Activated naive CD8-positive, alpha-beta T cell treated with anti-CD3 and anti-CD28 coated beads, Interleukin-2, amount 10 ng/mL, durations not matched to agents 7 days and 5 days (primary cell): ENCODE measurements around the gene AP3D1. TPM values are rescaled to one million over a fixed set of nuclear protein-coding genes. Genes with fewer than 3 reads are reported as not detected.
"Not testable (repeated sequence)": the region's sequence is repeated elsewhere in the genome, so short reads cannot be mapped to it uniquely, and the experiment has no call there.

Experiments used
- ATAC-seq: fragments of 150-1000 bp; cut with Tn5 transposase; one replicate; pipeline ENCODE4 v1.10.0; 2021; ENCODE audit warnings: low read depth, moderate library complexity
- POLR2A ChIA-PET: fragments of 350-600 bp; sonication (Branson Sonifier 250); formaldehyde crosslinking; loops from one replicate; lab custom pipeline; 2021; ENCODE audit warnings: antibody characterized with exemption; lab: Charles Lee
- DNase-seq: peaks from one replicate; pipeline ENCODE4 v3.0.0; 2021
- H3K27ac Mint-ChIP-seq: one replicate; pipeline ENCODE4 v1.8.0; 2022; ENCODE audit warnings: mild to moderate bottlenecking, mixed read lengths
- H3K27me3 Mint-ChIP-seq: one replicate; pipeline ENCODE4 v1.8.0; 2022; ENCODE audit warnings: mild to moderate bottlenecking, moderate library complexity, mixed read lengths
- H3K36me3 Mint-ChIP-seq: one replicate; pipeline ENCODE4 v1.8.0; 2021; ENCODE audit warnings: mild to moderate bottlenecking, mixed read lengths
- H3K4me1 Mint-ChIP-seq: one replicate; pipeline ENCODE4 v1.8.0; 2021; ENCODE audit warnings: mixed read lengths
- H3K4me3 Mint-ChIP-seq: one replicate; pipeline ENCODE4 v1.8.0; 2022; ENCODE audit warnings: mild to moderate bottlenecking, moderate library complexity, mixed read lengths
- H3K9me3 Mint-ChIP-seq: one replicate; pipeline ENCODE4 v1.8.0; 2021; ENCODE audit warnings: mixed read lengths
- total RNA-seq, 2 experiments: library from RNA; stranded (reverse); gene quantifications; one replicate each; pipeline ENCODE4 v1.2.3, GENCODE V29; 2021

AP3D1 gene
- 10 to 100 TPM; 92.6 to 96.5 TPM for total RNA-seq

- Mint-ChIP-seq H3K27me3 (no peaks in the 10 kb centered on the region), H3K4me3 (peak within 1 kb of the TSS; percentile 78), H3K9me3 (no peaks in the 10 kb centered on the region), H3K36me3 (no peaks in the 10 kb centered on the region), H3K27ac (peak within 1 kb of the TSS; percentile 68), H3K4me1 (peaks cover 30% of the 10 kb centered on the region)
- ATAC-seq (peak; percentile 85), DNase-seq (peak; percentile 99)
- POLR2A ChIA-PET = interaction anchor here (1.3 to 1.5 kb wide), 2 partner anchors 61 to 118 kb away, joined by 4 to 7 read pairs; no protein-coding TSS in a partner anchor
Measured at GRCh38 chr19:2151339-2152229, at the start of gene AP3D1. Gene AP3D1 (minus strand): TSS chr19:2151566. CDS start chr19:2151334, 232 bp downstream.

DNA sequence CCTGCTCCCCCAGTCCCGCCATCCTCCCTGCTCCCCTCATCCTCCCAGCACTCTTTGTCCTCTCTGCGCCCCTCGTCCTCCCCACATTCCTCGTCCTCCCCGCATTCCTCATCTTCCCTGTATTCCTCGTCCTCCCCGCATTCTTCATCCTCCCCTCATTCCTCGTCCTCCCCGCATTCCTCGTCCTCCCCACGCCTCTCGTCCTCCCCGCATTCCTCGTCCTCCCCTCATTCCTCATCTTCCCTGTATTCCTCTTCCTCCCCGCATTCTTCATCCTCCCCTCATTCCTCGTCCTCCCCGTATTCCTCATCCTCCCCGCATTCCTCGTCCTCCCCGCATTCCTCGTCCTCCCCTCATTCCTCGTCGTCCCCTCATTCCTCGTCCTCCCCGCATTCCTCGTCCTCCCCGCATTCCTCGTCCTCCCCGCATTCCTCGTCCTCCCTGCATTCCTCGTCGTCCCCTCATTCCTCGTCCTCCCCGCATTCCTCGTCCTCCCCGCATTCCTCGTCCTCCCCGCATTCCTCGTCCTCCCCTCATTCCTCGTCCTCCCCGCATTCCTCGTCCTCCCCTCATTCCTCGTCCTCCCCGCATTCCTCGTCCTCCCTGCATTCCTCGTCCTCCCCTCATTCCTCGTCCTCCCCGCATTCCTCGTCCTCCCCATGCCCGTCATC, 49.4 kb upstream of the AP3D1 start:
- ATAC-seq, H3K27me3 Mint-ChIP-seq, H3K4me1 Mint-ChIP-seq, H3K36me3 Mint-ChIP-seq, POLR2A ChIA-PET, DNase-seq, H3K4me3 Mint-ChIP-seq, H3K9me3 Mint-ChIP-seq, H3K27ac Mint-ChIP-seq: not testable (repeated sequence)

- Mint-ChIP-seq H3K4me1 (peaks cover 2% of the 10 kb centered on the region), H3K27ac (no peak overlapping the region), H3K4me3 (no peak overlapping the region), H3K36me3 (peaks cover 5% of the 10 kb centered on the region), H3K9me3 (no peaks in the 10 kb centered on the region), H3K27me3 (no peaks in the 10 kb centered on the region)
- ATAC-seq (no peak), DNase-seq (no peak)
- POLR2A ChIA-PET = interaction anchor here (0.7 kb wide), 1 partner anchor 170 kb away, joined by 4 read pairs; no protein-coding TSS in a partner anchor
Measured at GRCh38 chr19:2199861-2200623, 48.7 kb upstream of the AP3D1 start.

DNA sequence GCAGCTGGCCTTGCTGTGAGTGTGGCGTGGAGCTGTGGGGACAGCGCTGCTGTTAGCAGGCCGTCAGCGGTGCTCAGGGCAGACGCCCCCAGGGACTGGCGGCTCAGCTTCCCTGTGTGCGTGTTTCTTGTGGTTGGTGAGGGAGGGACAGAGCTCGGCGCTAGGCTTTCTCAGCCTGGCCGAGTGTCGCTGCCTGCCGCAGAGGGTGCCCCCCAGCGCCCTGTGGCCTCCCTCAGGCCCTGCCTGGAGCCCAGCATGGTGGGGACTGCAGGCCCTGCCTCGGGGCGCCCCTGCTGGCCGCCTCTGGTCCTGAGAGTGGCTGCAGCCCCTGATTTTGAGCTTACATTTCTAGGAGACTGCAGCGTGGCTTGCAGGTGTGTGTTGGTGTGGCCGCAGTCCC, 47.8 kb upstream of the AP3D1 start:
- H3K27ac Mint-ChIP-seq = no peak overlapping the region
- no peak for ATAC-seq
- POLR2A ChIA-PET = interaction anchor here (0.7 kb wide), 1 partner anchor 169 kb away, joined by 4 read pairs; no protein-coding TSS in a partner anchor

GRCh38 chr19:2198317-2198716, 47.0 kb upstream of the AP3D1 start:
- ATAC-seq = no peak
- Mint-ChIP-seq H3K36me3 (peaks cover 3% of the 10 kb centered on the region), H3K4me1 (no peaks in the 10 kb centered on the region), H3K27ac (no peak overlapping the region), H3K9me3 (no peaks in the 10 kb centered on the region), H3K27me3 (no peaks in the 10 kb centered on the region), H3K4me3 (no peak overlapping the region)
- DNase-seq = no peak
- POLR2A ChIA-PET = no interaction called here

More for the DNA sequence above, 47.8 kb upstream of the AP3D1 start:
- DNase-seq = no peak
- no peaks in the 10 kb centered on the region for H3K9me3 Mint-ChIP-seq
- H3K4me3 Mint-ChIP-seq = no peak overlapping the region
- H3K36me3 Mint-ChIP-seq = peaks cover 3% of the 10 kb centered on the region
- H3K4me1 Mint-ChIP-seq = peaks cover 2% of the 10 kb centered on the region
- no peaks in the 10 kb centered on the region for H3K27me3 Mint-ChIP-seq

GRCh38 chr19:2197270-2197669, 45.9 kb upstream of the AP3D1 start:
- no peaks in the 10 kb centered on the region for H3K9me3 Mint-ChIP-seq
- H3K4me3 Mint-ChIP-seq = no peak overlapping the region
- no peak overlapping the region for H3K27ac Mint-ChIP-seq
- H3K4me1 Mint-ChIP-seq = no peaks in the 10 kb centered on the region
- no peak for DNase-seq
- POLR2A ChIA-PET = no interaction called here
- H3K27me3 Mint-ChIP-seq = no peaks in the 10 kb centered on the region
- peaks cover 3% of the 10 kb centered on the region for H3K36me3 Mint-ChIP-seq
- ATAC-seq = no peak

DNA sequence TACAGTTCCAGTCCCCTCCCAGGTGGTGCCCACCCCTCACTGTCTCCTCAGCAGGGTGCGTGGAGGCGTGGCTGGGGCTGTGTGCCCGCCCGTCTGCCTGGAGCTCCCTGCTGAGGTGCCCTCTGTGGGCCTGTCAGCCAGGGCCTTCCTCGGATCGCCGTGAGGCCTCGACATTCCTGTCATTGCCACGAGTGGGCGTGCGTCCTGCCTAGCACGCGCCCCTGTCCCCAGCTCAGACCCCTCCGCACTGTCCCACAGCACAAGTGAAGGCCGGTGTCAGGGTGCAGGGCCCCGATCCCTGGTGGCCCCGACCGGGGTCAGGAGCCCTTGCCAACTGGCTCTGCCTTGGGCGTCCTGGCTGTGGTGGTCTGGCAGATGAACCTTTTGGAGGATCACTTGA, 44.5 kb upstream of the AP3D1 start:
- ATAC-seq (no peak), DNase-seq (no peak)
- Mint-ChIP-seq H3K4me1 (no peaks in the 10 kb centered on the region), H3K9me3 (no peaks in the 10 kb centered on the region), H3K27me3 (no peaks in the 10 kb centered on the region), H3K4me3 (no peak overlapping the region), H3K27ac (no peak overlapping the region), H3K36me3 (peaks cover 5% of the 10 kb centered on the region)
- POLR2A ChIA-PET = no interaction called here

- no peaks in the 10 kb centered on the region for H3K27me3 Mint-ChIP-seq
- H3K9me3 Mint-ChIP-seq = no peaks in the 10 kb centered on the region
- ATAC-seq = no peak
- H3K36me3 Mint-ChIP-seq = peaks cover 5% of the 10 kb centered on the region
- no peak for DNase-seq
- no peaks in the 10 kb centered on the region for H3K4me1 Mint-ChIP-seq
- H3K4me3 Mint-ChIP-seq = no peak overlapping the region
- no peak overlapping the region for H3K27ac Mint-ChIP-seq
- POLR2A ChIA-PET = no interaction called here
Measured at GRCh38 chr19:2195361-2195760, 44.0 kb upstream of the AP3D1 start.

DNA sequence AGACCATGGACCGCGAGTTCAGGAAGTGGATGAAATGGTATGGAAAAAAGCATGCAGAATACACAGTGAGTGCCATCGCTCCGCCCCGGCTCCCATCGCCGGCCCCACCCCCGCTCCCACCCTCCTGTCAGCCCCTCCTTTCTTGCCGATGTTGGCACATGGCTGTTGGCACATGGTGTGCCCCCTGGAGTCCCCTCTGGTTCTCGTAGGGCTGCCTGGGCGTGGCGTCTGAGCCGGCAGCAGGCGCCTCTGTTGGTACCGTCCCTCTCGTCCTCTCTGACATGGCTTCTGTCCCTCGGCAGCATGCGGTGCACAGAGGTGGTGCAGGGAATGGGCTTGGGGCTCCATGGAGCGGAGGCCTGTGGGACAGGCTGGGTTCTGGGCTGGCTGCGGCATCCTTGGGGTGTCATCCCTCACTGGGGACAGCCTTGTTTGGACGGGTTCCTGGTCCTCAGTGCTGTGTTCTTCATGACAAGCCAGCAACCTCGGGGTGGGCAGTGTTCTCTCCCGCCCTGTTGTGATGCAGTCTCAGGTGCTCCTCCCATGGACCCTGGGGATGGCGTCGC, 43.2 kb upstream of the AP3D1 start:
- Mint-ChIP-seq H3K4me1 (no peaks in the 10 kb centered on the region), H3K27me3 (no peaks in the 10 kb centered on the region), H3K9me3 (no peaks in the 10 kb centered on the region), H3K27ac (no peak overlapping the region), H3K36me3 (peaks cover 5% of the 10 kb centered on the region), H3K4me3 (no peak overlapping the region)
- DNase-seq = no peak
- POLR2A ChIA-PET = no interaction called here
- no peak for ATAC-seq

GRCh38 chr19:2193807-2194206, 42.4 kb upstream of the AP3D1 start:
- ATAC-seq (no peak), DNase-seq (no peak)
- H3K27me3 Mint-ChIP-seq = no peaks in the 10 kb centered on the region
- H3K36me3 Mint-ChIP-seq = peaks cover 5% of the 10 kb centered on the region
- no peaks in the 10 kb centered on the region for H3K9me3 Mint-ChIP-seq
- POLR2A ChIA-PET = no interaction called here
- H3K4me1 Mint-ChIP-seq = no peaks in the 10 kb centered on the region
- H3K4me3 Mint-ChIP-seq = no peak overlapping the region
- H3K27ac Mint-ChIP-seq = no peak overlapping the region

- ATAC-seq = no peak
- H3K36me3 Mint-ChIP-seq = peaks cover 7% of the 10 kb centered on the region
- no peaks in the 10 kb centered on the region for H3K27me3 Mint-ChIP-seq
Measured at GRCh38 chr19:2192862-2193261, 41.5 kb upstream of the AP3D1 start.

GRCh38 chr19:2191456-2192310, 40.3 kb upstream of the AP3D1 start:
- H3K4me3 Mint-ChIP-seq = no peak overlapping the region
- H3K27ac Mint-ChIP-seq = no peak overlapping the region
- H3K36me3 Mint-ChIP-seq = peaks cover 7% of the 10 kb centered on the region
- ATAC-seq = no peak
- no peaks in the 10 kb centered on the region for H3K27me3 Mint-ChIP-seq
- no peaks in the 10 kb centered on the region for H3K9me3 Mint-ChIP-seq
- no peak for DNase-seq
- H3K4me1 Mint-ChIP-seq = no peaks in the 10 kb centered on the region
- POLR2A ChIA-PET = no interaction called here

More at GRCh38 chr19:2192862-2193261, 41.5 kb upstream of the AP3D1 start:
- H3K4me3 Mint-ChIP-seq = no peak overlapping the region
- no peak overlapping the region for H3K27ac Mint-ChIP-seq
- DNase-seq = no peak
- no peaks in the 10 kb centered on the region for H3K4me1 Mint-ChIP-seq
- POLR2A ChIA-PET = no interaction called here
- no peaks in the 10 kb centered on the region for H3K9me3 Mint-ChIP-seq
